Ovary (tissue), 9 donors: ENCODE data around the gene TSPO. TPM values are rescaled to one million over a fixed set of nuclear protein-coding genes. Genes with fewer than 3 reads are reported as not detected.

Source experiments
- DNase-seq, 5 donors: peaks; one replicate each; pipeline ENCODE4 v3.0.0-alpha.2; 2019 to 2020
- H3K27ac ChIP-seq, 2 donors: fragments of 200-600 bp; one replicate each; pipeline versions ENCODE4 v1.5.1 to v1.8.0; 2019 to 2022
- H3K27me3 ChIP-seq: fragments of 200-600 bp; one replicate; pipeline ENCODE4 v1.8.0; 2022
- H3K36me3 ChIP-seq: fragments of 200-600 bp; sonication (generic); one replicate; pipeline ENCODE4 v1.5.1; 2019
- H3K4me1 ChIP-seq: one replicate; pipeline ENCODE4 v1.8.1; 2013; ENCODE audit warnings: mild to moderate bottlenecking, moderate library complexity; ENCODE audit not compliant: insufficient read depth
- H3K4me3 ChIP-seq: fragments of 200-600 bp; sonication (generic); one replicate; pipeline ENCODE4 v1.5.1; 2017
- H3K9me3 ChIP-seq, 2 donors: fragments of 200-600 bp in 1 of 2; sonication (generic) in 1 of 2; one replicate each; pipeline versions ENCODE4 v1.5.1 to v1.8.1; 2013 to 2019; ENCODE audit warnings: mild to moderate bottlenecking in 1 of 2, moderate library complexity in 1 of 2
- CTCF ChIP-seq, 3 donors: fragments of 450-650 bp in 2 of 3; fragments of 200-600 bp in 1 of 3; IDR thresholded peaks; one replicate each; pipeline versions ENCODE4 v1.5.1 to v1.8.0; 2016 to 2022; ENCODE audit warnings: antibody characterized with exemption in 3 of 3, mild to moderate bottlenecking in 1 of 3
- EP300 ChIP-seq: sonication (generic); formaldehyde crosslinking; IDR thresholded peaks from one replicate; pipeline ENCODE4 v1.6.1; 2017; ENCODE audit warnings: antibody characterized with exemption
- POLR2A ChIP-seq: fragments of 450-650 bp; IDR thresholded peaks from one replicate; pipeline ENCODE4 v1.6.1; 2017; ENCODE audit warnings: antibody characterized with exemption, mild to moderate bottlenecking, moderate library complexity
- WGBS, 3 donors: extraction: QIAGEN DNeasy Blood & Tissue Kit in 1 of 3; methylation state at CpG; one replicate each; pipeline versions ENCODE4 v1.1.5 to v1.1.7; 2013 to 2017; 5-methylcytosine and 5-hydroxymethylcytosine counted together
- intact Hi-C, 4 donors: fragments of 100-400 bp; cut with DNase I; formaldehyde crosslinking; loops; one replicate each; pipeline versions ENCODE4 v1.11.0 to v1.15.1; 2022 to 2023
- polyA plus RNA-seq, 2 donors: library from polyadenylated mRNA; stranded (reverse); fragments of 200-250 nt in 1 of 2; fragments of 350-450 nt in 1 of 2; fragmentation: Illumina TruSeq in 1 of 2; extraction: RNeasy Lipid Tissue Mini Kit (QIAGEN cat#74804) in 1 of 2; gene quantifications; one replicate each; pipeline ENCODE4 v1.2.3, GENCODE V29; 2013 to 2014
- total RNA-seq, 7 donors: library from RNA; depleted of rRNA in 2 of 7; stranded (reverse); fragments of >200 nt in 2 of 7; fragmentation: NEBNext Ultra II Directional in 3 of 7; extraction: Animal tissue kit (Norgen Biotek cat#: 25700) in 3 of 7; gene quantifications; one replicate each; pipeline versions ENCODE4 v1.1.0 to v1.2.4, GENCODE V29; 2016 to 2023
- donor health status: DM: no; HTN: no; CAD: no; lungs with moderate emphysema.
- donor health status: DM: no; HTN: no; CAD: no.
- donor health status: Bipolar disorder and iron deficiency.
- donor health status: DM: yes; HTN: yes; CAD: no.
- donor health status: DM: no; HTN: no; CAD: no.
- donor health status: DM: yes; HTN: yes; CAD: no.

Gene TSPO
- total and polyA plus RNA-seq, 9 donors, result 1.3 to 263 (median 79.1) TPM

GRCh38 chr22:43202756-43203410 lies 51.5 kb downstream of the TSPO start:
- intact Hi-C loops, result no loop called here
- H3K36me3 ChIP-seq, result no peaks in the 10 kb centered on the region
- H3K4me3 ChIP-seq, result no peak overlapping the region
- no peaks in the 10 kb centered on the region for H3K9me3 ChIP-seq
- 54 to 60% (median 55%) methylated on average over 13 of the region's 13 CpGs for WGBS, 3 donors
- DNase-seq, result peak in 1 of 5 donors; percentile 19
- TF ChIP-seq CTCF (IDR thresholded peaks at IDR 0.05) (no peak), POLR2A (no peak), EP300 (no peak)
- H3K4me1 ChIP-seq, result no peaks in the 10 kb centered on the region
- H3K27ac ChIP-seq, result no peak overlapping the region
- no peaks in the 10 kb centered on the region for H3K27me3 ChIP-seq

GRCh38 chr22:43203471-43203981 lies 52.2 kb downstream of the TSPO start:
- Histone ChIP-seq H3K36me3 (no peaks in the 10 kb centered on the region), H3K4me1 (no peaks in the 10 kb centered on the region), H3K9me3 (no peaks in the 10 kb centered on the region), H3K4me3 (no peak overlapping the region), H3K27ac (no peak overlapping the region), H3K27me3 (no peaks in the 10 kb centered on the region)
- TF ChIP-seq CTCF (IDR thresholded peaks at IDR 0.05) (no peak), POLR2A (no peak), EP300 (no peak)
- peak in 2 of 5 donors; percentile 60 to 61 for DNase-seq
- intact Hi-C loops, result no loop called here
- WGBS, 3 donors, result 35 to 48% (median 43%) methylated on average over 15 to 20 of the region's 20 CpGs

GRCh38 chr22:43205261-43205691 lies 53.9 kb downstream of the TSPO start:
- H3K36me3 ChIP-seq, result no peaks in the 10 kb centered on the region
- peak in 1 of 5 donors; percentile 16 for DNase-seq

More at GRCh38 chr22:43205261-43205691, 53.9 kb downstream of the TSPO start:
- TF ChIP-seq EP300 (no peak), CTCF (IDR thresholded peaks at IDR 0.05) (no peak), POLR2A (no peak)
- intact Hi-C loops, result no loop called here
- Histone ChIP-seq H3K27ac (no peak overlapping the region), H3K4me3 (no peak overlapping the region), H3K9me3 (no peaks in the 10 kb centered on the region), H3K27me3 (no peaks in the 10 kb centered on the region), H3K4me1 (no peaks in the 10 kb centered on the region)
- 93 to 96% (median 94%) methylated on average over 9 of the region's 9 CpGs for WGBS, 3 donors
